Measurements from ENCODE around the gene TMEM242. TPM values are rescaled to one million over a fixed set of nuclear protein-coding genes. Genes with fewer than 3 reads are reported as not detected.

The TMEM242 gene
- total RNA-seq (2013; cell fraction: nucleolus; rRNA removed) = 25.2 and 32.0 TPM in 2 replicates
- 3.2 and 3.6 TPM in 2 replicates for total RNA-seq (2014; rRNA removed)
- 2.8 and 3.7 TPM in 2 replicates for total RNA-seq (2014; rRNA removed; fragmentation: Illumina TruSeq; extraction: Trizol)
- 4.4 and 4.8 TPM in 2 replicates for total RNA-seq (2021)
- 2.6 TPM for polyA plus RNA-seq (2011; ENCODE audit: low read depth)
- 9.8 and 11.6 TPM in 2 replicates for polyA plus RNA-seq (2011; rRNA removed)
- polyA plus RNA-seq (2011; cell fraction: cytosol; rRNA removed) = 4.4 and 5.1 TPM in 2 replicates
- polyA plus RNA-seq (2011; cell fraction: nucleus; rRNA removed) = 6.8 and 6.9 TPM in 2 replicates
- polyA plus RNA-seq (2012) = 2.7 and 3.3 TPM in 2 replicates
- 2.4 and 3.4 TPM in 2 replicates for polyA plus RNA-seq (2014; fragmentation: Illumina TruSeq; extraction: Trizol)
- 1 to 10 TPM; 6.1 to 6.2 TPM for polyA plus RNA-seq (2014; fragmentation: Nextera tagmentation; extraction: Ambion mirVana)
- polyA plus RNA-seq (2014; rRNA removed) = 4.0 and 4.9 TPM in 2 replicates
- 1 to 10 TPM; 6.2 to 7.7 TPM for polyA plus RNA-seq (2016; fragmentation: Nextera tagmentation; extraction: Ambion mirVana)
- 3.1 and 3.7 TPM in 2 replicates for polyA minus RNA-seq (2011; rRNA and poly(A)+ RNA removed)
- polyA minus RNA-seq (2011; cell fraction: cytosol; rRNA and poly(A)+ RNA removed) = 0.62 and 1.6 TPM in 2 replicates
- 5.4 and 9.2 TPM in 2 replicates for polyA minus RNA-seq (2011; cell fraction: nucleus; rRNA and poly(A)+ RNA removed)
- Bru-seq, nascent RNA = percentile 76 among the genes with signal in this experiment
- percentile 75 among the genes with signal in this experiment for BruChase-seq, experiment 1, labeled RNA remaining after a 6-hour chase
- percentile 73 among the genes with signal in this experiment for BruChase-seq, experiment 2, labeled RNA remaining after a 2-hour chase
- long read RNA-seq, experiment 1, full-length matches to known transcripts = 20 of 22 reads
- long read RNA-seq, experiment 1, partial matches to known transcripts = 0 of 22 reads
- long read RNA-seq, experiment 1, other reads (novel, unspliced or antisense) = 2 of 22 reads
- long read RNA-seq, experiment 2, full-length matches to known transcripts = 129 of 145 reads
- long read RNA-seq, experiment 2, partial matches to known transcripts = 0 of 145 reads
- long read RNA-seq, experiment 2, other reads (novel, unspliced or antisense) = 16 of 145 reads

DNA sequence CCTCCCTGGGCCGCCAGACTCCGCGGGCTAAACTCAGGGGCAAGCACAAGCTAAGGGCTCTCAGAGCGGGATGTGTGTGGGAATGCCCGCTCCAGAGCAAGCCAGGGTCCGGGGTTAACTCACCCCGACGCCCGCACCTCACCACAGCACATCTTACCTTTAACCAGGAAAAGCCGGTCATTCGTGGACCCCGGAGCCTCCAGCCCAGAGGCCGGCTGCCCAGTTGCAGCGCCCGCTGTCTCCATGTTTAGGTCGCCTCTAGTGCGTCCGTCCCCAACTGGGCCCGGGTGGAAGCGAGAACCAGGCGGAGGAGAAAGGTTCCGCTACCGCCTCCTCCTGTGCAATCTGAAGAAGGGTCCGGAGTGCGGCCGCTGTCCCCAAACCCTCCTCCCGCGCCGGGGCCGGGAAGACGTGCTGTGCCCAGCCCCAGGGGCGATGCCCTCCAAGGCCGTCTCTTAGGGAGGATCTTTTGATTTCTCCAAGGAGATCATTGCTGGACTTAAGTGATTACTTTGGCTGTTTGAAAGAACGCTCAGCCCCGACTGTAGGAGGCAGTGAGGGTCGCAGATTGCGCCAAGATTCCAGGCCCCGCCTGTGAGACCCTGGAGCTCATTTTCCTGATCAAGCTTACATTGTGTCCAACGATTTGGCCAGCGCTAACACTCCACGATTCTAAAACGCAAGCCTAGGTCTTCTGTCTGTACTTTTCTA lies at the start of gene TMEM242:
TMEM242 (minus strand) TSS at position 265 of the 711 bp plus-strand sequence; CDS start at position 245, 20 bp downstream.
- H4K20me1 ChIP-seq (ENCODE audit: control insufficient read depth, insufficient read depth) = no peaks in the 10 kb centered on the region
- peaks cover 9% of the 10 kb centered on the region for H3K4me1 ChIP-seq (ENCODE audit: control insufficient read depth, insufficient read depth, low read length)
- H3K27ac ChIP-seq (ENCODE audit: control insufficient read depth, insufficient read depth) = peak within 1 kb of the TSS; percentile 49
- peak within 1 kb of the TSS; percentile 86 for H3K4me3 ChIP-seq
- SMC1A ChIA-PET (ENCODE audit: uncharacterized antibody, unreplicated experiment) = interaction anchor here (0.6 to 5.9 kb wide), 23 partner anchors 9 to 550 kb away, joined by 3 to 60 read pairs (median 5); no protein-coding TSS in a partner anchor
- ATAC-seq (peak; percentile 91), FAIRE-seq (no peak), DNase-seq (ENCODE audit: low read depth, low spot score) (peak; percentile 74)
- intact Hi-C loops (cut with micrococcal nuclease; ENCODE audit: unreplicated experiment) (loop anchor here (2.0 to 5.0 kb wide), 6 partner anchors 45 to 343 kb away; partner anchors contain the start of gene ZDHHC14), in situ Hi-C loops (cut with MboI) (loop anchor here (5.0 kb wide), 2 partner anchors 139 to 349 kb away; no protein-coding TSS in a partner anchor)
- POLR2A ChIA-PET = interaction anchor here (0.6 to 2.0 kb wide), 10 partner anchors 9 to 247 kb away, joined by 3 to 7 read pairs (median 3); no protein-coding TSS in a partner anchor
- H3K79me2 ChIP-seq (ENCODE audit: control insufficient read depth, insufficient read depth, low read length) = no peaks in the 10 kb centered on the region
- RAD21 ChIA-PET (ENCODE audit: unreplicated experiment) = interaction anchor here (0.7 to 6.3 kb wide), 15 partner anchors 9 to 343 kb away, joined by 3 to 78 read pairs (median 7); no protein-coding TSS in a partner anchor
- BruUV-seq (replicated peaks) = no TSS peak
- WGBS (ENCODE audit: insufficient coverage, insufficient replicate concordance, low lambda C conversion rate, missing lambda C conversion rate) = 2% methylated on average over 35 of the region's 42 CpGs
- CTCF ChIA-PET = interaction anchor here (0.6 to 8.8 kb wide), 25 partner anchors 8 to 809 kb away, joined by 3 to 104 read pairs (median 3); no protein-coding TSS in a partner anchor
- no peaks in the 10 kb centered on the region for H3K27me3 ChIP-seq (replicated peaks in 1 of 2; ENCODE audit: control insufficient read depth in 2 of 2, insufficient read depth in 2 of 2, low read length in 1 of 2)
- peak within 1 kb of the TSS; percentile 63 for H3K9ac ChIP-seq (ENCODE audit: control insufficient read depth, insufficient read depth, low read length)
- H3K36me3 ChIP-seq (ENCODE audit: control insufficient read depth in 2 of 2, insufficient read depth in 2 of 2, low read length in 1 of 2) = 0 out of 4 replicates have a peak, but pooled peaks cover 0 to 3% of the 10 kb centered on the region in 2 experiments
- H3K9me3 ChIP-seq (replicated peaks; ENCODE audit: control insufficient read depth, insufficient read depth, low read length) = no peaks in the 10 kb centered on the region
- peak within 1 kb of the TSS; percentile 98 for H2AFZ ChIP-seq (ENCODE audit: control insufficient read depth, low read depth, low read length)
- peak within 1 kb of the TSS; percentile 100 for H3K4me2 ChIP-seq (ENCODE audit: control insufficient read depth, insufficient read depth)
- TF ChIP-seq MAX (IDR thresholded peaks at IDR 0.05; ENCODE audit: low read depth, low read length) (peak; percentile 57), CTCF (IDR thresholded peaks at IDR 0.05 in 2 of 3, conservative IDR thresholded peaks at IDR 0.05 in 1 of 3; ENCODE audit: control insufficient read depth in 2 of 3, extremely low read depth in 1 of 3, insufficient read depth in 1 of 3, low read depth in 3 of 3, low read length in 3 of 3) (peak in 2 of 3 experiments; percentile 13 to 14; a peak in 1 of 6 replicates), EED (IDR thresholded peaks at IDR 0.05; ENCODE audit: low read depth) (peak; percentile 74), RCOR1 (conservative IDR thresholded peaks at IDR 0.05; ENCODE audit: low read depth, low read length) (no peak), SIX5 (IDR thresholded peaks at IDR 0.05; ENCODE audit: low read depth, low read length, severe bottlenecking) (peak; percentile 64), BRCA1 (IDR thresholded peaks at IDR 0.05; ENCODE audit: low read depth, low read length) (0 out of 2 replicates have a peak, but pooled peaks have one; percentile 11), SP1 (IDR thresholded peaks at IDR 0.05; ENCODE audit: low read depth, low read length) (peak; percentile 89), SKIL (IDR thresholded peaks at IDR 0.05; ENCODE audit: low read depth, poor library complexity, severe bottlenecking) (peak; percentile 55), YBX1 (IDR thresholded peaks at IDR 0.05) (no peak), TAF1 (IDR thresholded peaks at IDR 0.05; ENCODE audit: borderline replicate concordance, low read depth, low read length) (peak; percentile 98), SMARCA5 (IDR thresholded peaks at IDR 0.05) (peak; percentile 95)
- TF ChIP-seq, protein P1, sequence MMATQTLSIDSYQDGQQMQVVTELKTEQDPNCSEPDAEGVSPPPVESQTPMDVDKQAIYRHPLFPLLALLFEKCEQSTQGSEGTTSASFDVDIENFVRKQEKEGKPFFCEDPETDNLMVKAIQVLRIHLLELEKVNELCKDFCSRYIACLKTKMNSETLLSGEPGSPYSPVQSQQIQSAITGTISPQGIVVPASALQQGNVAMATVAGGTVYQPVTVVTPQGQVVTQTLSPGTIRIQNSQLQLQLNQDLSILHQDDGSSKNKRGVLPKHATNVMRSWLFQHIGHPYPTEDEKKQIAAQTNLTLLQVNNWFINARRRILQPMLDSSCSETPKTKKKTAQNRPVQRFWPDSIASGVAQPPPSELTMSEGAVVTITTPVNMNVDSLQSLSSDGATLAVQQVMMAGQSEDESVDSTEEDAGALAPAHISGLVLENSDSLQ (IDR thresholded peaks at IDR 0.05) = no peak
